NCI-H128 (cell line): ENCODE data around the gene TGFBR3L.

Experiments used
- DNase-seq: peaks from one replicate; lab custom pipeline; 2025; ENCODE audit not compliant: unreplicated experiment; lab: John Stamatoyannopoulos, UW

Gene TGFBR3L

GRCh38 chr19:7903244-7904073, 11.2 kb upstream of the TGFBR3L start, which contains the start of gene MAP2K7:
MAP2K7 (plus strand) TSS chr19:7903877; CDS start chr19:7903945, 68 bp downstream.
- DNase-seq = peak; percentile 100

- no peak for DNase-seq
These were observed 10.3 kb upstream of the TGFBR3L start for GRCh38 chr19:7904074-7905020.

- no peak for DNase-seq
These were observed 9.4 kb upstream of the TGFBR3L start for GRCh38 chr19:7905268-7905667.

- DNase-seq = no peak
These were observed 8.8 kb upstream of the TGFBR3L start for GRCh38 chr19:7905859-7906258.

- no peak for DNase-seq
These were observed 7.5 kb upstream of the TGFBR3L start for GRCh38 chr19:7907122-7907521.

- DNase-seq = no peak
These were observed 7.1 kb upstream of the TGFBR3L start for GRCh38 chr19:7907544-7907943.

GRCh38 chr19:7908078-7908699, 6.4 kb upstream of the TGFBR3L start:
- DNase-seq = no peak

GRCh38 chr19:7908742-7909461, 5.7 kb upstream of the TGFBR3L start:
- no peak for DNase-seq

- DNase-seq = no peak
These were observed 5.1 kb upstream of the TGFBR3L start for GRCh38 chr19:7909471-7910067.

- DNase-seq = no peak
These were observed 4.1 kb upstream of the TGFBR3L start for GRCh38 chr19:7910321-7911161.

- no peak for DNase-seq
These were observed 3.0 kb upstream of the TGFBR3L start for GRCh38 chr19:7911508-7912143.

GRCh38 chr19:7912144-7912696, 2.4 kb upstream of the TGFBR3L start:
- DNase-seq = no peak

GRCh38 chr19:7912697-7913564, 1.7 kb upstream of the TGFBR3L start:
- DNase-seq = no peak

GRCh38 chr19:7913652-7914051, 978 bp upstream of the TGFBR3L start:
- no peak for DNase-seq

GRCh38 chr19:7914099-7914498, 531 bp upstream of the TGFBR3L start:
- no peak for DNase-seq

GRCh38 chr19:7915250-7916102, 846 bp downstream of the TGFBR3L start:
- DNase-seq = no peak
